DND-41 (cell line): ENCODE data around the gene ARMC9.

Source experiments
- ATAC-seq: fragments of 200-7000 bp; cut with Tn5 transposase; 3 replicates; pipeline ENCODE4 v1.9.1; 2021; ENCODE audit warnings: low read depth; ENCODE audit not compliant: insufficient read depth
- DNase-seq: peaks from one replicate; pipeline ENCODE4 v3.0.0-alpha.2; 2020
- H2AFZ ChIP-seq: 2 replicates; pipeline ENCODE4 v1.6.0; 2012; ENCODE audit warnings: low read depth, low read length
- H3K27ac ChIP-seq: 2 replicates; pipeline ENCODE4 v1.5.1; 2012; ENCODE audit warnings: low read length, inconsistent platforms
- H3K27me3 ChIP-seq: fragments of 200-600 bp; sonication (generic); 2 replicates; pipeline ENCODE4 v1.6.0; 2012; ENCODE audit warnings: low read length, mild to moderate bottlenecking, inconsistent platforms; ENCODE audit not compliant: insufficient read depth, poor library complexity
- H3K36me3 ChIP-seq: 2 replicates; pipeline ENCODE4 v1.5.1; 2012; ENCODE audit warnings: low read length, inconsistent platforms; ENCODE audit not compliant: insufficient read depth
- H3K4me1 ChIP-seq: 2 replicates; pipeline ENCODE4 v1.5.1; 2012; ENCODE audit warnings: mild to moderate bottlenecking, low read length; ENCODE audit not compliant: insufficient read depth
- H3K4me2 ChIP-seq: 2 replicates; pipeline ENCODE4 v1.6.0; 2012; ENCODE audit warnings: mild to moderate bottlenecking, moderate library complexity, low read length, inconsistent platforms; ENCODE audit not compliant: insufficient read depth
- H3K4me3 ChIP-seq, 2 experiments: fragments of 200-600 bp in 1 of 2; shearing (Covaris generic) in 1 of 2; 2 replicates each; pipeline ENCODE4 v1.5.1; 2012 to 2016; ENCODE audit warnings: inconsistent platforms in 2 of 2, low read length in 2 of 2, mild to moderate bottlenecking in 2 of 2, low read depth in 1 of 2, moderate library complexity in 1 of 2
- H3K79me2 ChIP-seq: 2 replicates; pipeline ENCODE4 v1.6.0; 2012; ENCODE audit warnings: low read length, inconsistent platforms; ENCODE audit not compliant: insufficient read depth
- H3K9ac ChIP-seq: 2 replicates; pipeline ENCODE4 v1.6.0; 2012; ENCODE audit warnings: low read depth, mild to moderate bottlenecking, inconsistent platforms, low read length, moderate library complexity
- H3K9me3 ChIP-seq: 2 replicates; pipeline ENCODE4 v1.5.1; 2012; ENCODE audit warnings: low read length, moderate library complexity, mild to moderate bottlenecking, inconsistent platforms; ENCODE audit not compliant: insufficient read depth, severe bottlenecking
- H4K20me1 ChIP-seq: 2 replicates; pipeline ENCODE4 v1.6.0; 2012; ENCODE audit warnings: low read length; ENCODE audit not compliant: insufficient read depth
- CTCF ChIP-seq: IDR thresholded peaks from 2 replicates; pipeline ENCODE4 v1.5.1; 2012; ENCODE audit warnings: borderline replicate concordance, low read length, moderate library complexity, mild to moderate bottlenecking; ENCODE audit not compliant: poor library complexity, severe bottlenecking; ENCODE audit errors: extremely low read depth
- EZH2 ChIP-seq: IDR thresholded peaks from 3 replicates; pipeline ENCODE4 v1.6.1; 2012; ENCODE audit warnings: borderline replicate concordance, low read depth, mild to moderate bottlenecking, moderate library complexity, low read length, inconsistent platforms; ENCODE audit not compliant: severe bottlenecking

The ARMC9 gene

GRCh38 chr2:231207734-231208133, 9.3 kb downstream of the ARMC9 start:
- Histone ChIP-seq H3K4me1 (no peaks in the 10 kb centered on the region), H4K20me1 (no peaks in the 10 kb centered on the region), H3K27me3 (no peaks in the 10 kb centered on the region), H3K27ac (no peak overlapping the region), H3K36me3 (peaks cover 6% of the 10 kb centered on the region; the same call in 1 of the 2 replicates), H3K4me2 (no peak overlapping the region), H3K9me3 (no peaks in the 10 kb centered on the region), H3K79me2 (no peaks in the 10 kb centered on the region), H2AFZ (no peak overlapping the region), H3K9ac (no peak overlapping the region), H3K4me3 (no peak overlapping the region)
- TF ChIP-seq EZH2, result no peak
- TF ChIP-seq CTCF, result no peak
- DNase-seq, result no peak
- no peak for ATAC-seq

GRCh38 chr2:231210782-231211181, 12.4 kb downstream of the ARMC9 start:
- TF ChIP-seq EZH2 (no peak), CTCF (no peak)
- H3K9me3 ChIP-seq, result no peaks in the 10 kb centered on the region
- H3K36me3 ChIP-seq, result peaks cover 6% of the 10 kb centered on the region; the same call in 1 of the 2 replicates
- no peak overlapping the region for H2AFZ ChIP-seq
- H4K20me1 ChIP-seq, result no peaks in the 10 kb centered on the region
- no peaks in the 10 kb centered on the region for H3K79me2 ChIP-seq
- no peak overlapping the region for H3K9ac ChIP-seq
- no peak overlapping the region for H3K27ac ChIP-seq
- H3K27me3 ChIP-seq, result no peaks in the 10 kb centered on the region
- H3K4me1 ChIP-seq, result no peaks in the 10 kb centered on the region
- no peak for DNase-seq
- H3K4me3 ChIP-seq, result no peak overlapping the region
- no peak overlapping the region for H3K4me2 ChIP-seq
- no peak for ATAC-seq

- H3K27ac ChIP-seq, result no peak overlapping the region
- H3K4me3 ChIP-seq, result no peak overlapping the region
- no peak overlapping the region for H3K4me2 ChIP-seq
- H4K20me1 ChIP-seq, result no peaks in the 10 kb centered on the region
- TF ChIP-seq EZH2, result no peak
- no peak for TF ChIP-seq CTCF
- H3K9ac ChIP-seq, result no peak overlapping the region
- DNase-seq, result no peak
- no peaks in the 10 kb centered on the region for H3K27me3 ChIP-seq
- H3K36me3 ChIP-seq, result peaks cover 6% of the 10 kb centered on the region; the same call in 1 of the 2 replicates
- no peaks in the 10 kb centered on the region for H3K4me1 ChIP-seq
- no peaks in the 10 kb centered on the region for H3K79me2 ChIP-seq
- H3K9me3 ChIP-seq, result no peaks in the 10 kb centered on the region
- no peak for ATAC-seq
- H2AFZ ChIP-seq, result no peak overlapping the region
These were observed 13.1 kb downstream of the ARMC9 start for GRCh38 chr2:231211486-231211885.
